GM21381 (cell line): ENCODE results near the gene PSMD3.
"Not testable (repeated sequence)": the region's sequence is repeated elsewhere in the genome, so short reads cannot be mapped to it uniquely, and the experiment has no call there.

Experiments used
- ATAC-seq: cut with Tn5 transposase; IDR thresholded peaks from one replicate; pipeline ENCODE4 v1.9.1; 2021; ENCODE audit warnings: mild to moderate bottlenecking, moderate library complexity; ENCODE audit not compliant: unreplicated experiment

PSMD3 gene

GRCh38 chr17:39995438-39995837, 14.8 kb downstream of the PSMD3 start:
- ATAC-seq, result no peak

GRCh38 chr17:39996162-39996561, 15.6 kb downstream of the PSMD3 start:
- ATAC-seq, result no peak

- ATAC-seq, result no peak
These were observed 16.2 kb downstream of the PSMD3 start for GRCh38 chr17:39996800-39997199.

- ATAC-seq, result no peak
These were observed 16.9 kb downstream of the PSMD3 start for GRCh38 chr17:39997543-39997942.

GRCh38 chr17:39999067-39999466, 18.5 kb downstream of the PSMD3 start:
- no peak for ATAC-seq

- no peak for ATAC-seq
These were observed 19.6 kb downstream of the PSMD3 start for GRCh38 chr17:40000161-40000560.

- not testable (repeated sequence) for ATAC-seq
These were observed 20.7 kb downstream of the PSMD3 start for GRCh38 chr17:40001335-40001734.

GRCh38 chr17:40004072-40004471, 23.5 kb downstream of the PSMD3 start:
- no peak for ATAC-seq

- no peak for ATAC-seq
These were observed 24.1 kb downstream of the PSMD3 start for GRCh38 chr17:40004712-40005111.

- ATAC-seq, result no peak
These were observed 24.9 kb downstream of the PSMD3 start for GRCh38 chr17:40005520-40005919.

GRCh38 chr17:40010946-40011500, 30.4 kb downstream of the PSMD3 start:
- not testable (repeated sequence) for ATAC-seq

GRCh38 chr17:40012017-40012647, 31.5 kb downstream of the PSMD3 start:
- ATAC-seq, result not testable (repeated sequence)

- no peak for ATAC-seq
These were observed 33.9 kb downstream of the PSMD3 start for GRCh38 chr17:40014375-40014980.

- no peak for ATAC-seq
These were observed 34.7 kb downstream of the PSMD3 start, which contains the start of gene CSF3 for GRCh38 chr17:40015005-40015997. Gene CSF3, plus strand, starts transcription at chr17:40015440. Its CDS starts 35 bp downstream, at chr17:40015475.

- ATAC-seq, result no peak
These were observed 35.7 kb downstream of the PSMD3 start for GRCh38 chr17:40015998-40016985.

GRCh38 chr17:40017422-40018080, 36.9 kb downstream of the PSMD3 start:
- no peak for ATAC-seq

- ATAC-seq, result no peak
These were observed 37.9 kb downstream of the PSMD3 start for GRCh38 chr17:40018211-40019121.
